Common myeloid progenitor, CD34-positive (primary cell): ENCODE data around the gene PLEKHH3.

Source experiments
- CTCF ChIA-PET: fragments of 350-600 bp; sonication (Branson Sonifier 250); formaldehyde crosslinking; loops from one replicate; lab custom pipeline; 2021; ENCODE audit warnings: antibody characterized with exemption; lab: Charles Lee
- POLR2A ChIA-PET: fragments of 350-600 bp; sonication (Branson Sonifier 250); formaldehyde crosslinking; loops from one replicate; lab custom pipeline; 2021; ENCODE audit warnings: antibody characterized with exemption; lab: Charles Lee
- DNase-seq, 3 donors: peaks; one replicate each; pipeline versions ENCODE4 v3.0.0 to v3.0.0-alpha.2; 2013
- H3K27ac ChIP-seq, 2 experiments: 1 replicate in 1 of 2; 2 replicates in 1 of 2; pipeline ENCODE4 v1.7.0; 2013; ENCODE audit warnings: inconsistent platforms in 2 of 2, low read length in 2 of 2, mild to moderate bottlenecking in 2 of 2, low read depth in 1 of 2, moderate library complexity in 1 of 2; ENCODE audit not compliant: severe bottlenecking in 2 of 2, insufficient read depth in 1 of 2, poor library complexity in 1 of 2
- H3K27me3 ChIP-seq, 5 experiments: replicated peaks in 2 of 5; 1 replicate in 3 of 5; 2 replicates in 2 of 5; pipeline versions ENCODE4 v1.6.1 to v1.7.0; 2013; ENCODE audit warnings: low read length in 4 of 5, mild to moderate bottlenecking in 2 of 5, moderate library complexity in 2 of 5, inconsistent platforms in 1 of 5; ENCODE audit not compliant: insufficient read depth in 5 of 5, control insufficient read depth in 4 of 5
- H3K36me3 ChIP-seq, 4 experiments: 1 replicate in 2 of 4; 2 replicates in 2 of 4; pipeline versions ENCODE4 v1.6.1 to v1.7.0; 2013; ENCODE audit warnings: low read length in 3 of 4, control low read depth in 1 of 4, mild to moderate bottlenecking in 1 of 4; ENCODE audit not compliant: control insufficient read depth in 4 of 4, insufficient read depth in 4 of 4
- H3K4me1 ChIP-seq, 4 experiments: 1 replicate in 3 of 4; 2 replicates in 1 of 4; pipeline versions ENCODE4 v1.6.1 to v1.7.1; 2013; ENCODE audit warnings: low read length in 3 of 4, mild to moderate bottlenecking in 3 of 4, control low read depth in 1 of 4, inconsistent platforms in 1 of 4, moderate library complexity in 1 of 4; ENCODE audit not compliant: control insufficient read depth in 4 of 4, insufficient read depth in 4 of 4; ENCODE audit errors: control extremely low read depth in 1 of 4
- H3K4me3 ChIP-seq, 7 experiments: 1 replicate in 4 of 7; 2 replicates in 3 of 7; pipeline versions ENCODE4 v1.5.1 to v1.7.0; 2013; ENCODE audit warnings: mild to moderate bottlenecking in 7 of 7, low read length in 6 of 7, moderate library complexity in 6 of 7, inconsistent platforms in 2 of 7, low read depth in 2 of 7, control low read depth in 1 of 7; ENCODE audit not compliant: insufficient read depth in 4 of 7, control insufficient read depth in 1 of 7; ENCODE audit errors: extremely low read depth in 1 of 7
- H3K9me3 ChIP-seq, 5 experiments: 1 replicate in 4 of 5; 2 replicates in 1 of 5; pipeline versions ENCODE4 v1.6.1 to v1.7.1; 2013; ENCODE audit warnings: low read length in 4 of 5, mild to moderate bottlenecking in 2 of 5, inconsistent platforms in 1 of 5, low read depth in 1 of 5, moderate library complexity in 1 of 5; ENCODE audit not compliant: control insufficient read depth in 4 of 5, insufficient read depth in 2 of 5; ENCODE audit errors: control extremely low read depth in 1 of 5
- WGBS: methylation state at CpG from one replicate; pipeline ENCODE4 v1.1.5; 2013; ENCODE audit not compliant: insufficient coverage; 5-methylcytosine and 5-hydroxymethylcytosine counted together

Gene PLEKHH3

GRCh38 chr17:42673885-42674754 is 2.7 kb downstream of the PLEKHH3 start:
- CTCF ChIA-PET: interaction anchor here (1.2 to 2.3 kb wide), 4 partner anchors 9 to 19 kb away, joined by 4 to 7 read pairs (median 4); no protein-coding TSS in a partner anchor
- Histone ChIP-seq H3K4me3 (peak overlapping the region in 5 of 7 experiments; percentile 32 to 64 (median 44)), H3K27me3 (peaks cover 5 to 72% (median 43%) of the 10 kb centered on the region in 5 experiments), H3K27ac (no peak overlapping the region), H3K4me1 (peaks cover 2 to 70% (median 63%) of the 10 kb centered on the region in 4 experiments), H3K9me3 (no peaks in the 10 kb centered on the region), H3K36me3 (peaks cover 0 to under 1% (median 0%) of the 10 kb centered on the region in 4 experiments)
- 4% methylated on average over 12 of the region's 32 CpGs for WGBS
- POLR2A ChIA-PET: interaction anchor here (0.5 to 1.6 kb wide), 4 partner anchors 9 to 205 kb away, joined by 3 to 5 read pairs (median 4); partner anchors contain the start of genes RETREG3 and TUBG1
- DNase-seq: peak in 2 of 3 donors; percentile 76 to 78

- Histone ChIP-seq H3K27me3 (peaks cover 5 to 77% (median 45%) of the 10 kb centered on the region in 5 experiments), H3K27ac (no peak overlapping the region), H3K36me3 (peaks cover 0 to 2% (median 0%) of the 10 kb centered on the region in 4 experiments), H3K4me1 (peaks cover 0 to 65% (median 59%) of the 10 kb centered on the region in 4 experiments), H3K9me3 (no peaks in the 10 kb centered on the region), H3K4me3 (peak overlapping the region in 5 of 7 experiments; percentile 8 to 64 (median 44))
- ChIA-PET CTCF (interaction anchor here (0.5 to 2.3 kb wide), 4 partner anchors 10 to 56 kb away, joined by 3 to 7 read pairs (median 4); no protein-coding TSS in a partner anchor), POLR2A (interaction anchor here (0.5 to 1.6 kb wide), 4 partner anchors 10 to 205 kb away, joined by 3 to 5 read pairs (median 4); partner anchors contain the start of genes RETREG3 and TUBG1)
- WGBS: 39% methylated on average over 28 of the region's 30 CpGs
- no peak for DNase-seq
These were observed 3.4 kb downstream of the PLEKHH3 start for GRCh38 chr17:42673266-42673884.

- WGBS: 82% methylated on average over 24 of the region's 28 CpGs
- H3K27me3 ChIP-seq: peaks cover 5 to 77% (median 45%) of the 10 kb centered on the region in 5 experiments
- ChIA-PET CTCF (interaction anchor here (1.5 to 1.7 kb wide), 3 partner anchors 7 to 21 kb away, joined by 3 to 7 read pairs (median 3); no protein-coding TSS in a partner anchor), POLR2A (no interaction called here)
- no peaks in the 10 kb centered on the region for H3K9me3 ChIP-seq
- H3K4me1 ChIP-seq: peaks cover 0 to 55% (median 49%) of the 10 kb centered on the region in 4 experiments
- H3K4me3 ChIP-seq: no peak overlapping the region
- no peak for DNase-seq
- H3K36me3 ChIP-seq: peaks cover 0 to 2% (median under 1%) of the 10 kb centered on the region in 4 experiments
- no peak overlapping the region for H3K27ac ChIP-seq
These were observed 4.8 kb downstream of the PLEKHH3 start for GRCh38 chr17:42672038-42672437.

GRCh38 chr17:42670789-42671657 is 5.8 kb downstream of the PLEKHH3 start:
- 32% methylated on average over 36 of the region's 50 CpGs for WGBS
- Histone ChIP-seq H3K4me3 (peak overlapping the region in 4 of 7 experiments; percentile 19 to 58 (median 36)), H3K4me1 (peaks cover 0 to 48% (median 41%) of the 10 kb centered on the region in 4 experiments), H3K9me3 (no peaks in the 10 kb centered on the region), H3K27ac (no peak overlapping the region), H3K36me3 (peaks cover 2 to 9% (median 6%) of the 10 kb centered on the region in 4 experiments), H3K27me3 (peaks cover 5 to 70% (median 45%) of the 10 kb centered on the region in 5 experiments)
- POLR2A ChIA-PET: no interaction called here
- CTCF ChIA-PET: interaction anchor here (1.1 to 1.7 kb wide), 4 partner anchors 8 to 20 kb away, joined by 3 to 7 read pairs (median 3); no protein-coding TSS in a partner anchor
- no peak for DNase-seq

- peak overlapping the region in 5 of 7 experiments; percentile 14 to 58 (median 48) for H3K4me3 ChIP-seq
- peaks cover 0 to 39% (median 33%) of the 10 kb centered on the region in 4 experiments for H3K4me1 ChIP-seq
- H3K36me3 ChIP-seq: peaks cover 2 to 12% (median 7%) of the 10 kb centered on the region in 4 experiments
- 27% methylated on average over 69 of the region's 87 CpGs for WGBS
- DNase-seq: peak in 2 of 3 donors; percentile 57 to 64
- no peak overlapping the region for H3K27ac ChIP-seq
- no peaks in the 10 kb centered on the region for H3K9me3 ChIP-seq
- peaks cover 5 to 62% (median 43%) of the 10 kb centered on the region in 5 experiments for H3K27me3 ChIP-seq
- ChIA-PET POLR2A (no interaction called here), CTCF (interaction anchor here (1.1 to 2.5 kb wide), 5 partner anchors 8 to 62 kb away, joined by 3 to 8 read pairs (median 6); no protein-coding TSS in a partner anchor)
These were observed 6.6 kb downstream of the PLEKHH3 start for GRCh38 chr17:42669977-42670788.
